HG02885 (cell line): ENCODE data around the gene SULT1A1.
"Not testable (repeated sequence)": the region's sequence is repeated elsewhere in the genome, so short reads cannot be mapped to it uniquely, and the experiment has no call there.

Source experiments
- ATAC-seq: cut with Tn5 transposase; IDR thresholded peaks from one replicate; pipeline ENCODE4 v1.9.1; 2021; ENCODE audit warnings: mild to moderate bottlenecking; ENCODE audit not compliant: unreplicated experiment, poor library complexity

The SULT1A1 gene

GRCh38 chr16:28592511-28592910 is 17.3 kb downstream of the SULT1A1 start:
- no peak for ATAC-seq

GRCh38 chr16:28591355-28591754 is 18.5 kb downstream of the SULT1A1 start:
- ATAC-seq: no peak

- ATAC-seq: no peak
Measured at GRCh38 chr16:28590384-28591340, 19.2 kb downstream of the SULT1A1 start.

- no peak for ATAC-seq
Measured at GRCh38 chr16:28589930-28590329, 19.9 kb downstream of the SULT1A1 start.

GRCh38 chr16:28589069-28589468 is 20.8 kb downstream of the SULT1A1 start:
- no peak for ATAC-seq

GRCh38 chr16:28587386-28587785 is 22.5 kb downstream of the SULT1A1 start:
- ATAC-seq: no peak

GRCh38 chr16:28586466-28586865 is 23.4 kb downstream of the SULT1A1 start:
- no peak for ATAC-seq

- no peak for ATAC-seq
Measured at GRCh38 chr16:28585674-28586073, 24.2 kb downstream of the SULT1A1 start.

GRCh38 chr16:28580726-28581315 is 29.0 kb downstream of the SULT1A1 start:
- no peak for ATAC-seq

- ATAC-seq: no peak
Measured at GRCh38 chr16:28575446-28576109, 34.3 kb downstream of the SULT1A1 start.

- ATAC-seq: no peak
Measured at GRCh38 chr16:28574925-28575324, 34.9 kb downstream of the SULT1A1 start.

- no peak for ATAC-seq
Measured at GRCh38 chr16:28573738-28574718, 35.8 kb downstream of the SULT1A1 start.

GRCh38 chr16:28572696-28573510 is 36.9 kb downstream of the SULT1A1 start:
- no peak for ATAC-seq

GRCh38 chr16:28569968-28570752 is 39.7 kb downstream of the SULT1A1 start:
- no peak for ATAC-seq

- ATAC-seq: no peak
Measured at GRCh38 chr16:28569021-28569420, 40.8 kb downstream of the SULT1A1 start.

- ATAC-seq: no peak
Measured at GRCh38 chr16:28567292-28567691, 42.6 kb downstream of the SULT1A1 start.

- not testable (repeated sequence) for ATAC-seq
Measured at GRCh38 chr16:28566233-28566925, 43.5 kb downstream of the SULT1A1 start.

- ATAC-seq: no peak
Measured at GRCh38 chr16:28563218-28563617, 46.6 kb downstream of the SULT1A1 start.
